Endothelial cell of umbilical vein (primary cell): Measurements from ENCODE around the gene AGBL4. TPM values are rescaled to one million over a fixed set of nuclear protein-coding genes. Genes with fewer than 3 reads are reported as not detected.

Experiments
- BruUV-seq: library from RNA; stranded (reverse); fragments of 400-500 nt; replicated peaks from 2 replicates; lab custom pipeline; 2021; lab: Mats Ljungman, UMichigan
- CTCF ChIA-PET: fragments of 300-600, 350-600 bp; sonication (Branson Sonifier 250); formaldehyde crosslinking; loops from one replicate; lab custom pipeline; 2021; ENCODE audit warnings: antibody characterized with exemption, inconsistent platforms; lab: Charles Lee
- POLR2A ChIA-PET: fragments of 300-600, 350-600 bp; sonication (Branson Sonifier 250); formaldehyde crosslinking; loops from one replicate; lab custom pipeline; 2021; ENCODE audit warnings: antibody characterized with exemption, inconsistent platforms; lab: Charles Lee
- DNase-seq: peaks from one replicate; pipeline ENCODE4 v3.0.0-alpha.2; 2011; ENCODE audit warnings: low read depth, low spot score
- FAIRE-seq: peaks from 2 replicates; lab custom pipeline; 2011; peaks lifted over from hg19 to GRCh38; lab: Jason Lieb, UNC
- H2AFZ ChIP-seq: 2 replicates; pipeline ENCODE4 v1.6.0; 2012; ENCODE audit warnings: low read depth, low read length, control low read depth, inconsistent platforms
- H3K27ac ChIP-seq: 2 replicates; pipeline ENCODE4 v1.5.1; 2011; ENCODE audit warnings: low read depth, mild to moderate bottlenecking, control low read depth, low read length, moderate library complexity; ENCODE audit not compliant: insufficient read depth
- H3K27me3 ChIP-seq, 2 experiments: 2 replicates each; pipeline versions ENCODE4 v1.6.0 to v1.6.1; 2011; ENCODE audit warnings: low read length in 2 of 2, mixed read lengths in 1 of 2; ENCODE audit not compliant: control insufficient read depth in 2 of 2, insufficient read depth in 2 of 2
- H3K36me3 ChIP-seq, 2 experiments: 2 replicates in 1 of 2; 3 replicates in 1 of 2; pipeline ENCODE4 v1.5.1; 2011; ENCODE audit warnings: low read length in 2 of 2, mild to moderate bottlenecking in 1 of 2, moderate library complexity in 1 of 2; ENCODE audit not compliant: control insufficient read depth in 2 of 2, insufficient read depth in 2 of 2; ENCODE audit errors: extremely low read depth in 1 of 2
- H3K4me1 ChIP-seq: 3 replicates; pipeline ENCODE4 v1.5.1; 2011; ENCODE audit warnings: mild to moderate bottlenecking, low read length; ENCODE audit not compliant: control insufficient read depth, insufficient read depth; ENCODE audit errors: extremely low read depth
- H3K4me2 ChIP-seq: 2 replicates; pipeline ENCODE4 v1.6.1; 2011; ENCODE audit warnings: low read length, control low read depth, mixed read lengths; ENCODE audit not compliant: insufficient read depth
- H3K4me3 ChIP-seq, 3 experiments: fragments of 200-600 bp in 1 of 3; sonication (generic), shearing (Covaris generic) in 1 of 3; replicated peaks in 1 of 3; 2 replicates each; pipeline ENCODE4 v1.5.1; 2011 to 2016; ENCODE audit warnings: control low read depth in 3 of 3, low read length in 3 of 3, mild to moderate bottlenecking in 2 of 3, inconsistent platforms in 1 of 3, low read depth in 1 of 3, moderate library complexity in 1 of 3; ENCODE audit not compliant: insufficient read depth in 1 of 3
- H3K79me2 ChIP-seq: 2 replicates; pipeline ENCODE4 v1.6.0; 2012; ENCODE audit warnings: low read length, inconsistent platforms; ENCODE audit not compliant: control insufficient read depth, insufficient read depth
- H3K9ac ChIP-seq: replicated peaks from 2 replicates; pipeline ENCODE3; 2011; ENCODE audit warnings: low read length, control low read depth; ENCODE audit not compliant: insufficient read depth; ENCODE audit errors: extremely low read depth
- H3K9me1 ChIP-seq: replicated peaks from 3 replicates; pipeline ENCODE4 v1.6.0; 2011; ENCODE audit warnings: mild to moderate bottlenecking, low read length; ENCODE audit not compliant: control insufficient read depth, insufficient read depth; ENCODE audit errors: extremely low read depth
- H3K9me3 ChIP-seq: replicated peaks from 2 replicates; pipeline ENCODE4 v1.5.1; 2012; ENCODE audit warnings: low read length, inconsistent platforms; ENCODE audit not compliant: control insufficient read depth, insufficient read depth
- H4K20me1 ChIP-seq: replicated peaks from 2 replicates; pipeline ENCODE3; 2011; ENCODE audit warnings: mild to moderate bottlenecking, low read length; ENCODE audit not compliant: control insufficient read depth, insufficient read depth; ENCODE audit errors: extremely low read depth
- CTCF ChIP-seq, 2 donors: IDR thresholded peaks; 1 replicate in 1 of 2; 2 replicates in 1 of 2; pipeline ENCODE4 v1.5.1; 2011; ENCODE audit warnings: low read length in 2 of 2, mild to moderate bottlenecking in 2 of 2, moderate library complexity in 2 of 2, control low read depth in 1 of 2, inconsistent platforms in 1 of 2, low read depth in 1 of 2; ENCODE audit not compliant: insufficient read depth in 1 of 2; ENCODE audit errors: extremely low read depth in 1 of 2
- EZH2 ChIP-seq: IDR thresholded peaks from 2 replicates; pipeline ENCODE4 v1.6.1; 2012; ENCODE audit warnings: borderline replicate concordance, low read depth, mild to moderate bottlenecking, moderate library complexity, low read length, inconsistent platforms; ENCODE audit not compliant: severe bottlenecking
- FOS ChIP-seq: IDR thresholded peaks from 2 replicates; pipeline ENCODE4 v1.6.1; 2011; ENCODE audit warnings: mild to moderate bottlenecking, low read length, moderate library complexity, borderline replicate concordance; ENCODE audit not compliant: insufficient read depth
- GATA2 ChIP-seq: IDR thresholded peaks from 2 replicates; pipeline ENCODE4 v1.7.0; 2011; ENCODE audit warnings: low read depth, mild to moderate bottlenecking, moderate library complexity, mixed read lengths, low read length; ENCODE audit not compliant: insufficient read length, insufficient read depth
- JUN ChIP-seq: IDR thresholded peaks from 2 replicates; pipeline ENCODE4 v1.6.1; 2011; ENCODE audit warnings: borderline replicate concordance, low read depth; ENCODE audit not compliant: insufficient read length, insufficient read depth
- MAX ChIP-seq: IDR thresholded peaks from 2 replicates; pipeline ENCODE4 v1.6.1; 2011; ENCODE audit not compliant: insufficient read depth, insufficient read length
- MYC ChIP-seq: IDR thresholded peaks from one replicate; pipeline ENCODE4 v1.6.1; 2011; ENCODE audit warnings: mild to moderate bottlenecking, low read depth, low read length
- POLR2A ChIP-seq: IDR thresholded peaks from 2 replicates; pipeline ENCODE4 v1.6.1; 2012; ENCODE audit warnings: low read depth, mild to moderate bottlenecking, control low read depth, low read length
- POLR2AphosphoS5 ChIP-seq: IDR thresholded peaks from 2 replicates; pipeline ENCODE4 v1.6.1; 2012; ENCODE audit warnings: low read depth, mild to moderate bottlenecking, control low read depth, low read length, moderate library complexity; ENCODE audit not compliant: insufficient read depth
- dilution Hi-C: fragments of 300-500 bp; cut with MboI; formaldehyde crosslinking; loops from one replicate; pipeline ENCODE4 v1.15.0; 2019; ENCODE audit warnings: low sequenced_read_pairs; ENCODE audit not compliant: extremely low pct_ligation_motif_present
- intact Hi-C: fragments of 100-400 bp; cut with micrococcal nuclease; formaldehyde crosslinking; loops from one replicate; pipeline ENCODE4 v1.10.0; 2022
- polyA plus RNA-seq, 4 experiments: library from polyadenylated mRNA; depleted of rRNA in 3 of 4; stranded (reverse) in 3 of 4; unstranded in 1 of 4; fragments of >200 nt; gene quantifications; 2 replicates each; pipeline versions ENCODE4 v1.2.1 to v1.2.3, GENCODE V29; 2011 to 2012; ENCODE audit warnings: missing spikeins in 1 of 4
- total RNA-seq: library from RNA; stranded (reverse); gene quantifications from 2 replicates; pipeline ENCODE4 v1.2.3, GENCODE V29; 2021

Gene AGBL4
- total and polyA plus RNA-seq, 2 donors (not counting 3 experiments of a cell fraction or from before 2014, with no cell fraction given) = not detected

- Histone ChIP-seq H4K20me1 (no peaks in the 10 kb centered on the region), H3K27ac (no peak overlapping the region), H3K9me1 (no peaks in the 10 kb centered on the region), H3K9me3 (no peaks in the 10 kb centered on the region), H3K4me2 (no peak overlapping the region), H3K27me3 (no peaks in the 10 kb centered on the region), H2AFZ (no peak overlapping the region), H3K4me3 (no peak overlapping the region), H3K9ac (no peak overlapping the region), H3K79me2 (no peaks in the 10 kb centered on the region), H3K36me3 (no peaks in the 10 kb centered on the region), H3K4me1 (no peaks in the 10 kb centered on the region)
- dilution Hi-C loops (no loop called here), intact Hi-C loops (no loop called here)
- TF ChIP-seq MYC (no peak), GATA2 (no peak), FOS (no peak), POLR2A (no peak), JUN (no peak), MAX (no peak), CTCF (IDR thresholded peaks at IDR 0.05; ENCODE audit: extremely low read depth in 1 of 2, insufficient read depth in 1 of 2, low read depth in 1 of 2, low read length in 2 of 2) (no peak), EZH2 (no peak), POLR2AphosphoS5 (no peak)
- ChIA-PET POLR2A (no interaction called here), CTCF (interaction anchor here (1.5 kb wide), 1 partner anchor 29 kb away, joined by 4 read pairs; no protein-coding TSS in a partner anchor)
- no peak for FAIRE-seq
- BruUV-seq = no TSS peak
- no peak for DNase-seq
These were observed 1496.7 kb downstream of the AGBL4 start for GRCh38 chr1:48527051-48527450.
